Measurements from ENCODE around the gene CDHR2.
"Not testable (repeated sequence)": the region's sequence is repeated elsewhere in the genome, so short reads cannot be mapped to it uniquely, and the experiment has no call there.

CDHR2 gene

DNA sequence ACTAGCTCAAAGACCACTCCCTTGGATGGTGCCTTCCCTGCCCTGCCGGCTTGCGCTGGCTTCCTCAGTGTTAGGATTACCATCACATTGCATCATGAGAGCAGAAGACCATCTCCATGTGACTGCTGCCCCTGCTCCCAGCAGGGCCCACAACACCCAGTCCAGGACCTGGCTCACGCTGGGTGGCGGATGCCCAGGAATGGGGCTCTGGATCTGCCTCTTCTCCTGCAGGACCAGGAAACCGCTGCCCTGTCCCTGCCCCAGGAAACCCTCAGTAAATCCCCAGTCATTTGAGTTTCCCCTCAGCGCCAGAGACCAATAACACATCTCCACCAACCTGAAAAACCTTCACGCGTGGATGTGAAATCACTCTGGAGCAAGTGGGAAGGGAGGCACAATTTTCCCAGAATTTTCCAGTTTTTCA lies 8.7 kb upstream of the CDHR2 start:
- DNase-seq (ENCODE audit: low read depth in 3 of 3, low spot score in 1 of 3): no peak

DNA sequence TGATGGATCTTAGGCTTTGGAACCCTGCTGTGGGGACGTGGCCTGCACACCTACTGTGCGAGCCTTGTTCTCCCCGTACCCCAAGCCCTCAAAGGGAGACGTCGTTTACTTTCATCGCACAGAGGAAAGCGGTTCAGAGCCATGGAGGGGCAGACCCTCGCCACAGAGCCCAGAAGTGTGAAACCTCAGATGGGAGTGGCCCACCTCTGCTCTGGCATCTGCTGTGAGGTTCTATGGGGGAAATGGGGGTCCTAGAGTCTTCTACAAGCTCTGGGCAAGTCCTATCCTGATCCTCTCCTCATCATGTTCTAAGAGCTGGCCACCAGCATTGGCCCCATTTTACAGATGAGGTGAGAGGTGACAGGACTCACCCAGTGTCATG lies 8.2 kb upstream of the CDHR2 start:
- DNase-seq (ENCODE audit: low read depth in 3 of 3, low spot score in 1 of 3): no peak

- DNase-seq (ENCODE audit: low read depth in 3 of 3, low spot score in 1 of 3): peak in 1 of 3 donors; percentile 39
These were observed 7.6 kb upstream of the CDHR2 start for GRCh38 chr5:176541338-176542134.

DNA sequence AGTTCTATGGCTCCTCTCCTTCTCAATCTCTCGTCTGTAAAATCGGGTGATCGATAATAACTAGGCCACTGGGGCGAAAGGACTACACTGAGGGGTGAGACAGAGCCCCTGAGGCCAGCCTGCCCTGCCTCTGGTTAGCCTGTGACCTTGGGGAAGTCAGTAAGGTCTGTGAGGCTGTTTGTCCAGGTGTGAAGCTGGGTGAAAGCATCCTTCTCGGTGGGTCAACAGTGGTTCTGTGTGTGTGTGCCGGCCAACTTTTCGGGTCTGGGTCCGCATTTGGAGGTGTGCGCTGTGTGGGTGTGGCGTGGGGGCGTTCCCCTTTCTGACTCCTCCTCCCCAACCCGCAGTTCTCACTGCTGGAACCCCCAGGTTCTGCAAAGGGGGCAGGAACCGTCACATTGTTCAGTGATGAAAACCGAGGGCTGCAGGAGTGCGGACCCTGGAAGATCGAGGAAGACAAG lies 7.0 kb upstream of the CDHR2 start:
- DNase-seq (ENCODE audit: low read depth in 3 of 3, low spot score in 1 of 3): peak in 2 of 3 donors; percentile 43 to 66

GRCh38 chr5:176542596-176543427 lies 6.3 kb upstream of the CDHR2 start:
- DNase-seq (ENCODE audit: low read depth in 3 of 3, low spot score in 1 of 3): peak in 1 of 3 donors; percentile 24

- peak in 1 of 3 donors; percentile 64 for DNase-seq (ENCODE audit: low read depth in 3 of 3, low spot score in 1 of 3)
These were observed 5.5 kb upstream of the CDHR2 start for GRCh38 chr5:176543428-176544182.

DNA sequence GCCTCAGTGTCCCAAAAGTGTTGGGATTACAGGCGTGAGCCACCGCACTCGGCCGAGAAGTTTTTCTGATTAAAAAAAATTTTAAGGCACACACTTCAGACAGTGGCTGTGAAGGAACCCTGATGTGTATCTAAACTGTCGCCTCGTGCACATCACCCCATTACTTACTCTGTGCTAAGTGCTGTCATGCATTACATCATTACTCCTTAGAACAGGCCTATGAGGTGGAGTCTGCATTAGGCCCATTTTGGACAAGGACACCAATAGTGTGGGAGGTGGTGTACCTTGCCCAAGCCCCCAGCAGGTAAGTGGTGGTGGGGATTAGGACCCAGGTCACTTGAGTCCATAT lies 3.8 kb upstream of the CDHR2 start:
- DNase-seq (ENCODE audit: low read depth in 3 of 3, low spot score in 1 of 3): no peak

- no peak for DNase-seq (ENCODE audit: low read depth in 3 of 3, low spot score in 1 of 3)
These were observed 3.2 kb upstream of the CDHR2 start for GRCh38 chr5:176545737-176546509.

- DNase-seq (ENCODE audit: low read depth in 3 of 3, low spot score in 1 of 3): no peak
These were observed 1.3 kb upstream of the CDHR2 start for GRCh38 chr5:176547802-176548201.

- no peak for DNase-seq (ENCODE audit: low read depth in 3 of 3, low spot score in 1 of 3)
These were observed 729 bp downstream of the CDHR2 start for GRCh38 chr5:176549871-176550270.

DNA sequence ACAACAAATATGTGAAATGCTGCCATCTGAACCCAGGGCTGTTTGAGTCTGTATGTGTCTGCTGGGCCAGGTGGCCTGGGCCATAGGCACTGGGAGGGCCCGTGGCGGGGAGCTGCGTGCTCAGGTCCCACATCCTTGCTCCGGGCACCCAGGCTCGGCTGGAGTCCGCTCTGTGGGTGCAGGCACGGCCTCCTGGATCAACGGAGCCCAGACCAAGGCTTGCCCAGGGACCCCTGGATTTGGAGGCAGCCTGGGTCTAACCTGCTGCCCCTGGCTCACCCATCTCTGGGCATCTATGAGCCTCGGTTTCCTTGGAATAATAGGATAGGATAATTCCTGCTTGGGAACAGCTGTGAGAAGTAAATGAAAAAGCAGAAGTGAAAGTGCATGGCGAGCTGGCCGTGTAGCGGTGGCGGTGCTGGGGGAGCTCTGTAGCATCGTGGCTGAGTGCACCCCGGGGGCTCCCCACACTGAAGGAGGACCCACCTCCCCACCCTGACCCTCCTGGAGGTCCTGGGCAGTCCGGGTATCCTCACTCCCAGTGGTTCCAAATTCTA lies 1.2 kb downstream of the CDHR2 start:
- no peak for DNase-seq (ENCODE audit: low read depth in 3 of 3, low spot score in 1 of 3)

DNA sequence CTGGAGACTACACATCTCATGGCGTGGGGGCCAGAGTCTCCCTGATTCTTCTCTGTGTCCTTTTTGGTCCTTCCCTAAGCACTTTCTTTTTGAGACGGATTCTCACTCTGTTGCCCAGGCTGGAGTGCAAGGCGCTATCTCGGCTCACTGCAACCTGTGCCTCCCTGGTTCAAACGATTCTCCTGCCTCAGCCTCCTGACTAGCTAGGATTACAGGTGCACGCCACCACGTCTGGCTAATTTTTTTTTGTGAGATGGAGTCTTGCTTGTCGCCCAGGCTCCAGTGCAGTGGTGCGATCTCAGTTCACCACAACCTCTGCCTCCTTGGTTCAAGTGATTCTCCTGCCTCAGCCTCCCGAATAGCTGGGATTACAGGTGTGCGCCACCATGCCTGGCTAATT lies 1.8 kb downstream of the CDHR2 start:
- not testable (repeated sequence) for DNase-seq (ENCODE audit: low read depth in 3 of 3, low spot score in 1 of 3)

DNA sequence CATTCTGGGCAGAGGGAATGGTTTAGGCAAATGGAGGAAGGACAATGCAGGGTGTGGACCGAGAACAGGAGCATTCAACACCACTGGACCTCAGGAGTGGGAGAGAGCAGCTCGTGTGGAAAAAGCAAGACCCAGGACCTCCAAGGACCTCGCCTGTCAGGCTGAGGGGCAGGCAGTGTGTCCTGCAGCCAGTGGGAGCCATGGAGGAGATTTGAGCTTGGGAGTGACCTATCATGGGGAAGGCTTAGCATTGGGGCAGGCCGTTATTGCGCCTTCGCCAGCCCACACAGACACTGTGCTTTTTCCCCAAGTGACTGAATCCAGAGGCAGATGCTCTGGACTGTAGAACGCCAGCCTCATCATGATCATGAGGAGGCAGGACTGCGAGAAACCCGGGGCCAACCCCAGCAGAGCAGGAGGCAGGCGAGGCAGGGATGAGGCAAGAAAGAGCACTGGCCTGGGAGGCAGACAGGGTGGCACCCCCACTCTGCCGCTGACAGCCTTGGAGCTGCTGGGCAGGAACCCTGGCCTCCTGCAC lies 3.3 kb downstream of the CDHR2 start:
- no peak for DNase-seq (ENCODE audit: low read depth in 3 of 3, low spot score in 1 of 3)

GRCh38 chr5:176553260-176554085 lies 4.3 kb downstream of the CDHR2 start:
- DNase-seq (ENCODE audit: low read depth in 3 of 3, low spot score in 1 of 3): no peak

DNA sequence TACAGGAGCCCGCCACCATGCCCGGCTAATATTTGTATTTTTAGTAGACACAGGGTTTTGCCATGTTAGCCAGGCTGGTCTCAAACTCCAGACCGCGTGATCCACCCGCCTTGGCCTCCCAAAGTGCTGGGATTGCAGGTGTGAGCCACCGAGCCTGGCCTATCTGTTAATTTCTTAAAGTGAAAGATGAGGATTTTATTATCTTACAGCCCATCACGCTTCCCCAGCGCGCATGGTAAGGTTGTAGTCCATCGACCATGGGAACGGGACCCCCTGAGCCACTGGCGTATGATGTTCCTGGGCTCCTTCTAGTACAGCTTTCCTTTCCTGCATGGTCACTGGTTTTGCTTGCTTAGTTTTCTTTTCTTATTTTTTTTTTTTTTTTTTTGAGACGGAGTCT lies 8.7 kb downstream of the CDHR2 start:
- DNase-seq (ENCODE audit: low read depth in 3 of 3, low spot score in 1 of 3): no peak

DNA sequence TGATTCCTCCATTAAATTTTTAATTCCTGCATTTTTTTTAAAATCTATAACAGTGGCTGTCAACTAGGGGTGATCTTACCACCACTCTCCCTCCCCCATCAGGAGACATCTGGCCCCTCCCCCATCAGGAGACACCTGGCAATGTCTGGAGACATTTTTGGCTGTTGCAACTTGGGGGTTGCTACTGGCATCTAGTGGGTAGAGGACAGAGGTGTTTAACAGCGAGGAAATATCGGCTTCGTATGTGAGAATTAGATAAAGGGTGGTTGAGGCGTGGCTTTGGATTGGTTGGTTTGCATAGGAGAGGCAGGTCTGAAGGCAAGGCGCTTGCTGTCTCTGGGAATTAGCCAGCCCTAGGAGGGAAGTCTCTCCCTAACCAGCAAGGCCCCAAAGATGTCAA lies 10.5 kb downstream of the CDHR2 start:
- no peak for DNase-seq (ENCODE audit: low read depth in 3 of 3, low spot score in 1 of 3)

DNA sequence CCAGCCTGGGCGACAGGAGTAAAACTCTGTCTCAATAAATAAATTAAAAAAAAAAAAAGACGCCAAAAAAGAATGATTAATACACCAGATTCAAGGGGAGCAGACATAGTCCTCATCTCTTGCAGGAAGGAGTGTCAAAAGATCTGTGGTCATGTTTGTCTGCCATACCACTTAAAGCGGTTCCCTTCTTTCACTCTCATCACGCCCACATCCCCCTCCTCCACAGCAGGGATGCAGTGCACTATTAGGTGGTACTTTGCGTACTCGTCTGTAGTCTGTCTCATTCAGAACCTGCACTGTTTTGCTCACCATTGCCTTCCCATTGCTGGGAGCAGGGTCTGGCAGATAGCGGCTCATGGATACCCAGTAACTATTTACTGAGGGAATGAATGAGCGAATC lies 11.2 kb downstream of the CDHR2 start:
- no peak for DNase-seq (ENCODE audit: low read depth in 3 of 3, low spot score in 1 of 3)

DNA sequence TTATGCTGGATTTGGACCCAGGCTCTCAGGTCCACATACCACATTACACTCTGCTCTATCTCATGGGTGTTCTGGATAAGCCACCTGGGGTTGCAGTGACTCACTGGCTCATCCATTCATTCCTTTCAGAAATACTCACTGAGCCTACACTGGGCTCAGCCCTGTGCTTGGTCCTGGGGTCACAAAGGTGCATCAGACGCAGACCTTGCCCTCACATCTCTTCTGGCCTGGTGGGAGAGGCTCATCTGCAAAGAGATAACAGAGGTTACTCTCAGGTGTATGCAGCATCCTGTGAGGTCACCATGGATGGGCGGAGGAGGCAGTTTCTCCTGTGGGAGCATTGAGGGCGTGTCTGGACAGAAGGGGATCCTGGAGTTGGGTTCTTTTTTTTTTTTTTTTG lies 12.1 kb downstream of the CDHR2 start:
- DNase-seq (ENCODE audit: low read depth in 3 of 3, low spot score in 1 of 3): no peak

DNA sequence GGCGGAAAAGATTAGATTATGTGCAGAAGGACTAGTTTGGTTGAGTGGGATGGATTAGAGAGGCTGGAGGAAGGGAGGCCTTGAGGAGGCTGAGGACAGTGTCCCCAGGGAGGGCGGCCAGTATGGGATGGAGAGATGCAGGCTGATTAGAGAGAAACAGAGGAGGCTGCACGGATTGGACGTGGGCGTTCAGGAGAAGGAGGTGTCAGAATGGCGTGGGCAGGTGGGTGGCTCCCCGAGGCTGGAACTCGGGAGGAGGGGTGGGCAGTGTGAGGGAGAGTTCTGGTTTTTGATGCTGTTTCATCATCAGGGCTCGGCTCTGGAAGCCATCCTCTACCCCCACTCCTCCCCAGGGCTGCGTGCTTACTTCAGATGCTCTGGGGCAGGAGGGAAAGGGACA lies 13.0 kb downstream of the CDHR2 start:
- DNase-seq (ENCODE audit: low read depth in 3 of 3, low spot score in 1 of 3): no peak

Measured in stimulated activated CD4-positive, alpha-beta T cell treated with anti-CD3 and anti-CD28 coated beads, TNF-alpha, amount 100 ng/mL, for 1 hour (primary cell).